SH-SY5Y (cell line): ENCODE data around the gene NDST4.

Experiments
- GATA2 ChIP-seq: IDR thresholded peaks from 2 replicates; pipeline ENCODE4 v1.6.1; 2011; ENCODE audit warnings: mild to moderate bottlenecking, low read depth, low read length
- GATA3 ChIP-seq: IDR thresholded peaks from 2 replicates; pipeline ENCODE4 v1.6.1; 2011; ENCODE audit warnings: low read depth, mild to moderate bottlenecking, low read length, moderate library complexity

- TF ChIP-seq GATA2 (no peak), GATA3 (no peak)
These were observed 30.8 kb downstream of the NDST4 start for GRCh38 chr4:115082633-115083032.
